BLaER1 (cell line): Measurements from ENCODE around the gene JADE2.
A peak's percentile ranks its signal among the peaks of the same experiment; 100 is the strongest.

Experiments used
- H3K27ac ChIP-seq: shearing (Covaris generic); formaldehyde crosslinking; 2 replicates; pipeline ENCODE4 v1.8.1; 2022
- H3K27me3 ChIP-seq: shearing (Covaris generic); formaldehyde crosslinking; 2 replicates; pipeline ENCODE4 v1.8.1; 2022
- H3K36me3 ChIP-seq: shearing (Covaris generic); formaldehyde crosslinking; 2 replicates; pipeline ENCODE4 v1.8.1; 2022
- H3K4me1 ChIP-seq: shearing (Covaris generic); formaldehyde crosslinking; 2 replicates; pipeline ENCODE4 v1.8.1; 2022
- H3K4me2 ChIP-seq: shearing (Covaris generic); formaldehyde crosslinking; 2 replicates; pipeline ENCODE4 v1.8.1; 2022
- H3K4me3 ChIP-seq: shearing (Covaris generic); formaldehyde crosslinking; 2 replicates; pipeline ENCODE4 v1.8.1; 2022
- H3K9ac ChIP-seq: shearing (Covaris generic); formaldehyde crosslinking; 2 replicates; pipeline ENCODE4 v1.8.1; 2022
- H3K9me3 ChIP-seq: shearing (Covaris generic); formaldehyde crosslinking; 2 replicates; pipeline ENCODE4 v1.8.1; 2022
- H4K20me1 ChIP-seq: shearing (Covaris generic); formaldehyde crosslinking; 2 replicates; pipeline ENCODE4 v1.8.1; 2022
- Cebpa-rat ChIP-seq: shearing (Covaris generic); IDR thresholded peaks from 2 replicates; pipeline ENCODE4 v1.8.1; 2022

Gene JADE2

GRCh38 chr5:134568337-134568700 is 42.8 kb downstream of the JADE2 start:
- Histone ChIP-seq H3K9me3 (no peaks in the 10 kb centered on the region), H3K36me3 (peaks cover 100% of the 10 kb centered on the region), H3K4me3 (no peak overlapping the region), H3K4me1 (peaks cover 18% of the 10 kb centered on the region), H3K4me2 (no peak overlapping the region), H3K9ac (no peak overlapping the region), H3K27ac (no peak overlapping the region), H4K20me1 (peaks cover 64% of the 10 kb centered on the region), H3K27me3 (no peaks in the 10 kb centered on the region)
- TF ChIP-seq Cebpa-rat: no peak

GRCh38 chr5:134568761-134569695 is 43.6 kb downstream of the JADE2 start:
- H3K27ac ChIP-seq: peak overlapping the region; percentile 30; the same call in 1 of the 2 replicates
- peak overlapping the region; percentile 3; the same call in 1 of the 2 replicates for H3K9ac ChIP-seq
- no peak overlapping the region for H3K4me3 ChIP-seq
- no peaks in the 10 kb centered on the region for H3K9me3 ChIP-seq
- peaks cover 18% of the 10 kb centered on the region for H3K4me1 ChIP-seq
- no peaks in the 10 kb centered on the region for H3K27me3 ChIP-seq
- TF ChIP-seq Cebpa-rat: no peak
- no peak overlapping the region for H3K4me2 ChIP-seq
- peaks cover 100% of the 10 kb centered on the region for H3K36me3 ChIP-seq
- H4K20me1 ChIP-seq: peaks cover 71% of the 10 kb centered on the region

- no peaks in the 10 kb centered on the region for H3K27me3 ChIP-seq
- H3K27ac ChIP-seq: peak overlapping the region; percentile 30; the same call in 1 of the 2 replicates
- H3K4me1 ChIP-seq: peaks cover 18% of the 10 kb centered on the region
- peak overlapping the region; percentile 3; the same call in 1 of the 2 replicates for H3K9ac ChIP-seq
- TF ChIP-seq Cebpa-rat: no peak
- H3K4me2 ChIP-seq: no peak overlapping the region
- no peak overlapping the region for H3K4me3 ChIP-seq
- peaks cover 74% of the 10 kb centered on the region for H4K20me1 ChIP-seq
- peaks cover 100% of the 10 kb centered on the region for H3K36me3 ChIP-seq
- H3K9me3 ChIP-seq: no peaks in the 10 kb centered on the region
These were observed 44.4 kb downstream of the JADE2 start for GRCh38 chr5:134569758-134570364.

GRCh38 chr5:134570365-134570758 is 44.9 kb downstream of the JADE2 start:
- Histone ChIP-seq H3K27ac (peak overlapping the region; percentile 30; the same call in 1 of the 2 replicates), H3K4me2 (no peak overlapping the region), H3K4me3 (no peak overlapping the region), H3K36me3 (peaks cover 100% of the 10 kb centered on the region), H3K27me3 (no peaks in the 10 kb centered on the region), H3K9ac (no peak overlapping the region), H4K20me1 (peaks cover 79% of the 10 kb centered on the region), H3K4me1 (peaks cover 18% of the 10 kb centered on the region), H3K9me3 (no peaks in the 10 kb centered on the region)
- no peak for TF ChIP-seq Cebpa-rat

- TF ChIP-seq Cebpa-rat: no peak
- Histone ChIP-seq H3K4me2 (no peak overlapping the region), H3K27ac (no peak overlapping the region), H4K20me1 (peaks cover 84% of the 10 kb centered on the region), H3K4me1 (peaks cover 18% of the 10 kb centered on the region), H3K27me3 (no peaks in the 10 kb centered on the region), H3K36me3 (peaks cover 100% of the 10 kb centered on the region), H3K4me3 (no peak overlapping the region), H3K9me3 (no peaks in the 10 kb centered on the region), H3K9ac (no peak overlapping the region)
These were observed 45.4 kb downstream of the JADE2 start for GRCh38 chr5:134570886-134571285.

- Histone ChIP-seq H3K9me3 (no peaks in the 10 kb centered on the region), H3K27ac (peak overlapping the region; percentile 54), H4K20me1 (peaks cover 90% of the 10 kb centered on the region), H3K4me1 (peaks cover 18% of the 10 kb centered on the region), H3K4me3 (no peak overlapping the region), H3K27me3 (no peaks in the 10 kb centered on the region), H3K4me2 (peak overlapping the region; percentile 71; the same call in 1 of the 2 replicates), H3K36me3 (peaks cover 100% of the 10 kb centered on the region), H3K9ac (no peak overlapping the region)
- no peak for TF ChIP-seq Cebpa-rat
These were observed 46.4 kb downstream of the JADE2 start for GRCh38 chr5:134571693-134572405.

- H3K36me3 ChIP-seq: peaks cover 99% of the 10 kb centered on the region
- TF ChIP-seq Cebpa-rat: no peak
- H3K27me3 ChIP-seq: no peaks in the 10 kb centered on the region
These were observed 47.3 kb downstream of the JADE2 start for GRCh38 chr5:134572811-134573210.

GRCh38 chr5:134574521-134574920 is 49.1 kb downstream of the JADE2 start:
- H3K9ac ChIP-seq: no peak overlapping the region
- peaks cover 78% of the 10 kb centered on the region for H4K20me1 ChIP-seq
- H3K4me1 ChIP-seq: peaks cover 24% of the 10 kb centered on the region
- no peaks in the 10 kb centered on the region for H3K27me3 ChIP-seq
- no peaks in the 10 kb centered on the region for H3K9me3 ChIP-seq
- no peak overlapping the region for H3K4me2 ChIP-seq
- H3K4me3 ChIP-seq: no peak overlapping the region
- no peak for TF ChIP-seq Cebpa-rat
- H3K27ac ChIP-seq: no peak overlapping the region
- H3K36me3 ChIP-seq: peaks cover 96% of the 10 kb centered on the region

More at GRCh38 chr5:134572811-134573210, 47.3 kb downstream of the JADE2 start:
- Histone ChIP-seq H3K4me2 (peak overlapping the region; percentile 71), H4K20me1 (peaks cover 88% of the 10 kb centered on the region), H3K4me1 (peaks cover 24% of the 10 kb centered on the region), H3K27ac (peak overlapping the region; percentile 54), H3K9me3 (no peaks in the 10 kb centered on the region), H3K9ac (no peak overlapping the region), H3K4me3 (no peak overlapping the region)

- Histone ChIP-seq H3K27me3 (no peaks in the 10 kb centered on the region), H3K4me2 (no peak overlapping the region), H3K9me3 (no peaks in the 10 kb centered on the region), H3K4me1 (peaks cover 24% of the 10 kb centered on the region), H3K36me3 (peaks cover 95% of the 10 kb centered on the region), H4K20me1 (peaks cover 70% of the 10 kb centered on the region), H3K4me3 (no peak overlapping the region), H3K9ac (no peak overlapping the region), H3K27ac (no peak overlapping the region)
- TF ChIP-seq Cebpa-rat: no peak
These were observed 49.8 kb downstream of the JADE2 start for GRCh38 chr5:134575316-134575715.
